HepG2 (cell line): ENCODE data around the gene WBP1. TPM values are rescaled to one million over a fixed set of nuclear protein-coding genes. Genes with fewer than 3 reads are reported as not detected.

Source experiments
- ARID4A ChIP-seq: sonication (generic); formaldehyde crosslinking; IDR thresholded peaks from 2 replicates; pipeline ENCODE4 v1.5.0; 2020; ENCODE audit warnings: mild to moderate bottlenecking, missing genetic modification reagents, borderline replicate concordance
- BRD4 ChIP-seq: sonication (generic); formaldehyde crosslinking; IDR thresholded peaks from 2 replicates; pipeline ENCODE4 v1.4.0; 2020; ENCODE audit warnings: missing genetic modification reagents
- CHCHD3 ChIP-seq: sonication (generic); formaldehyde crosslinking; IDR thresholded peaks from 2 replicates; pipeline ENCODE4 v1.8.0; 2022; ENCODE audit warnings: mild to moderate bottlenecking, missing genetic modification reagents, moderate library complexity
- DNMT3B ChIP-seq: conservative IDR thresholded peaks from 2 replicates; pipeline ENCODE4 v1.6.1; 2016; ENCODE audit warnings: missing biosample characterization, control low read depth
- EEA1 ChIP-seq: sonication (generic); formaldehyde crosslinking; IDR thresholded peaks from 2 replicates; pipeline ENCODE4 v1.5.1; 2020; ENCODE audit warnings: mild to moderate bottlenecking, missing genetic modification reagents, borderline replicate concordance
- MAX ChIP-seq: IDR thresholded peaks from 2 replicates; pipeline ENCODE4 v1.6.1; 2012; ENCODE audit warnings: inconsistent platforms
- MTF2 ChIP-seq: sonication (generic); formaldehyde crosslinking; IDR thresholded peaks from 2 replicates; pipeline ENCODE4 v1.5.0; 2020; ENCODE audit warnings: missing genetic modification reagents, borderline replicate concordance
- NCOA2 ChIP-seq: sonication (generic); formaldehyde crosslinking; IDR thresholded peaks from 2 replicates; pipeline ENCODE4 v1.8.0; 2022; ENCODE audit warnings: inconsistent platforms
- PBX3 ChIP-seq: sonication (generic); formaldehyde crosslinking; IDR thresholded peaks from 2 replicates; pipeline ENCODE4 v1.8.1; 2023; ENCODE audit warnings: missing genetic modification reagents, inconsistent platforms, borderline replicate concordance
- SMARCE1 ChIP-seq: fragments of 450-650 bp; IDR thresholded peaks from 2 replicates; pipeline ENCODE4 v1.6.1; 2017; ENCODE audit warnings: borderline replicate concordance
- SNAPC2 ChIP-seq: sonication (generic); formaldehyde crosslinking; IDR thresholded peaks from 2 replicates; pipeline ENCODE4 v1.8.1; 2022; ENCODE audit warnings: mild to moderate bottlenecking, missing genetic modification reagents
- ZFP36 ChIP-seq: fragments of 150-350 bp; IDR thresholded peaks from 2 replicates; pipeline ENCODE4 v1.6.1; 2018; ENCODE audit warnings: borderline replicate concordance, low read length, low read depth; ENCODE audit not compliant: partially characterized antibody
- ZNF562 ChIP-seq: sonication (generic); formaldehyde crosslinking; IDR thresholded peaks from 2 replicates; pipeline ENCODE4 v1.8.0; 2022; ENCODE audit warnings: missing genetic modification reagents, borderline replicate concordance
- ZNF639 ChIP-seq: conservative IDR thresholded peaks from 2 replicates; pipeline ENCODE4 v1.6.1; 2018; ENCODE audit warnings: missing genetic modification reagents
- ZSCAN20 ChIP-seq: sonication (generic); formaldehyde crosslinking; IDR thresholded peaks from 2 replicates; pipeline ENCODE4 v1.4.0; 2020; ENCODE audit warnings: missing genetic modification reagents, mild to moderate bottlenecking, borderline replicate concordance
- ZSCAN31 ChIP-seq: sonication (generic); formaldehyde crosslinking; IDR thresholded peaks from 2 replicates; pipeline ENCODE4 v1.5.0; 2020; ENCODE audit warnings: low read depth, mild to moderate bottlenecking, missing genetic modification reagents
- polyA plus RNA-seq, 8 experiments: library from polyadenylated mRNA; depleted of rRNA in 3 of 8; stranded (reverse) in 7 of 8; unstranded in 1 of 8; fragments of >200 nt; fragmentation: Illumina TruSeq in 4 of 8; extraction: Trizol in 4 of 8; gene quantifications; 2 replicates each; pipeline versions ENCODE4 v1.2.1 to v1.2.3, GENCODE V29; 2011 to 2016; ENCODE audit warnings: low read depth in 4 of 8, missing spikeins in 1 of 8, mixed read lengths in 1 of 8; ENCODE audit not compliant: insufficient read depth in 1 of 8
- total RNA-seq, 5 experiments: library from RNA; depleted of rRNA; stranded (reverse); fragments of >200 nt; fragmentation: Illumina TruSeq; extraction: Trizol; gene quantifications; 2 replicates each; pipeline ENCODE4 v1.2.3, GENCODE V29; 2016; ENCODE audit warnings: low read depth in 1 of 5
- TF ChIP-seq, protein P1 (sequence below), 2 experiments: sonication (generic) in 1 of 2; formaldehyde crosslinking in 1 of 2; IDR thresholded peaks; 2 replicates each; pipeline versions ENCODE4 v1.6.1 to v1.9.0; 2014 to 2022; ENCODE audit warnings: antibody characterized with exemption in 1 of 2, borderline replicate concordance in 1 of 2, inconsistent platforms in 1 of 2, low read depth in 1 of 2, missing genetic modification reagents in 1 of 2

WBP1 gene
- total and polyA plus RNA-seq, 2 of the 13 experiments (the other 11 are each of a cell fraction or from before 2014, with no cell fraction given), result 38.8 to 85.7 TPM

GRCh38 chr2:74464406-74464805, 6.2 kb downstream of the WBP1 start (continued):
- TF ChIP-seq ZSCAN31 (CRISPR knock-in tag), result no peak
- TF ChIP-seq ZNF639 (CRISPR knock-in tag), result no peak
- TF ChIP-seq ZSCAN20, result no peak
- TF ChIP-seq, protein P1, sequence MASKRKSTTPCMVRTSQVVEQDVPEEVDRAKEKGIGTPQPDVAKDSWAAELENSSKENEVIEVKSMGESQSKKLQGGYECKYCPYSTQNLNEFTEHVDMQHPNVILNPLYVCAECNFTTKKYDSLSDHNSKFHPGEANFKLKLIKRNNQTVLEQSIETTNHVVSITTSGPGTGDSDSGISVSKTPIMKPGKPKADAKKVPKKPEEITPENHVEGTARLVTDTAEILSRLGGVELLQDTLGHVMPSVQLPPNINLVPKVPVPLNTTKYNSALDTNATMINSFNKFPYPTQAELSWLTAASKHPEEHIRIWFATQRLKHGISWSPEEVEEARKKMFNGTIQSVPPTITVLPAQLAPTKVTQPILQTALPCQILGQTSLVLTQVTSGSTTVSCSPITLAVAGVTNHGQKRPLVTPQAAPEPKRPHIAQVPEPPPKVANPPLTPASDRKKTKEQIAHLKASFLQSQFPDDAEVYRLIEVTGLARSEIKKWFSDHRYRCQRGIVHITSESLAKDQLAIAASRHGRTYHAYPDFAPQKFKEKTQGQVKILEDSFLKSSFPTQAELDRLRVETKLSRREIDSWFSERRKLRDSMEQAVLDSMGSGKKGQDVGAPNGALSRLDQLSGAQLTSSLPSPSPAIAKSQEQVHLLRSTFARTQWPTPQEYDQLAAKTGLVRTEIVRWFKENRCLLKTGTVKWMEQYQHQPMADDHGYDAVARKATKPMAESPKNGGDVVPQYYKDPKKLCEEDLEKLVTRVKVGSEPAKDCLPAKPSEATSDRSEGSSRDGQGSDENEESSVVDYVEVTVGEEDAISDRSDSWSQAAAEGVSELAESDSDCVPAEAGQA (IDR thresholded peaks at IDR 0.05; ENCODE audit: low read depth), result no peak
- TF ChIP-seq, protein P1 (CRISPR knock-in tag; IDR thresholded peaks at IDR 0.05; ENCODE audit: borderline replicate concordance), result no peak
- TF ChIP-seq SNAPC2 (CRISPR knock-in tag), result peak; percentile 66; the same call in 1 of the 2 replicates
- TF ChIP-seq CHCHD3, result no peak
- TF ChIP-seq NCOA2 (CRISPR knock-in tag), result no peak
- no peak for TF ChIP-seq EEA1 (CRISPR knock-in tag)
- TF ChIP-seq ZFP36, result no peak
- TF ChIP-seq DNMT3B, result 0 out of 2 replicates have a peak, but pooled peaks have one; percentile 54
- TF ChIP-seq MTF2, result no peak
- TF ChIP-seq BRD4 (CRISPR knock-in tag), result no peak
- TF ChIP-seq ZNF562, result no peak
- TF ChIP-seq MAX, result no peak; the same call in 1 of the 2 replicates
- no peak for TF ChIP-seq ARID4A (CRISPR knock-in tag)
- no peak for TF ChIP-seq PBX3 (CRISPR knock-in tag)
- TF ChIP-seq SMARCE1, result no peak
